ENCODE results near the gene REN. TPM values are rescaled to one million over a fixed set of nuclear protein-coding genes. Genes with fewer than 3 reads are reported as not detected.

The REN gene
- polyA plus RNA-seq, 5 donors, result 0.21 TPM; not detected in 4

DNA sequence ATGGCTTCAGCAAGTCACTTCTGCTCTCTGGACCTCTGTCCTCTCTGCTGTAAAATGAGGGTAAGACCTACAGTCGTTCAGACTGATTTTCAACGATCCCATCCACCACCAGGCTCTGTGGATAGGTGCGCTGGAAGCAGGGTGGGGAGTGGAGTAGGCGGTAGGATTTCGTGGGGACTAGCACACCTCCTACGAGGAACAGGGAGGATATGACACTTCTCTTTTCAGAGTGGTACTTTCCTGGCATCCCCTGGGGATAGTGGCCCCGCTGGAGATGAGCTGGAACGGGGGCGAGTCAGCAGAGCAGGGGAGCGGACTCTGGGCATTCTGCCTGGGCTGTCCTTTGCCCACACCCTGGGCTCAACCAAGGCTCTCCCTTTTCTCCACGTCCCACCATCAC, 32.0 kb downstream of the REN start:
- no peak for DNase-seq

DNA sequence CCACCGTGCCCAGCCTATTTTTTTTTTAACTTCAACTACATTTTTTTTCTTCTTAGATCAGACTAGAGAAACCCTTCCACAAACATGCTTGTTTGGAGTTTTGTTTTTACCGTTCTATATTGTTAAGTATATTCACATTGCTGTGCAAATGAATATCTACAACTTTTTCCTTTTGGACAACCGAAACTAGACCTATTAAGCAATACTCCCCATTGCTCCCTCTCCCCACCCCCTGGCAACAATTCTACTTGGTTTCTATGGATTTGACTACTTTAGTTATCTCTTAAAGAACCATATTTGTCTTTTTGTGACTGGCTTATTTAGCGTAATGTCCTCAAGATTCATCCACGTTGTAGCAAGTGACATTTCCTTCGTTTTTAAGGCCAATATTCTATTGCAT, 33.4 kb downstream of the REN start:
- DNase-seq, result no peak

GRCh38 chr1:204131978-204132377, 34.2 kb downstream of the REN start:
- no peak for DNase-seq

GRCh38 chr1:204130981-204131892, 34.9 kb downstream of the REN start:
- DNase-seq, result no peak

DNA sequence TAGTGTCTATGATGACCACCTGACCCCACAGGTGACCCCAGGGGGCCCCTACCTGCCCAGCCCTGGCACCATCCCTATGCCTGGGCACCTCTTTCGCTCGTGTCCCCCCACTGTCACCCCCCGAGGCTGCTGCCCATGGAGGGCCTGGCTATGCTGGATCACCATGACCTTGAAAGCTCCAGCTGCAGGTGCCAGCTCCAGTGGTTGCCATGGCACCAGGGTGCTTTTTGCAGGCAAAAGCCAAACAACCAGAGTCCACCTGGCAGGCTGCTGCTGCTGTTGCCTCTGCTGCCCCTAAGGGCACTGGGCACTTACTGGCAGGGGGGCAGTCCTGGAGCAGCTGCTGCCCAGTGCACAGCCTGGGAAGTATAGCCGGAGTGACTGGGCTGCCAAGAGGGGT, 36.0 kb downstream of the REN start:
- no peak for DNase-seq

DNA sequence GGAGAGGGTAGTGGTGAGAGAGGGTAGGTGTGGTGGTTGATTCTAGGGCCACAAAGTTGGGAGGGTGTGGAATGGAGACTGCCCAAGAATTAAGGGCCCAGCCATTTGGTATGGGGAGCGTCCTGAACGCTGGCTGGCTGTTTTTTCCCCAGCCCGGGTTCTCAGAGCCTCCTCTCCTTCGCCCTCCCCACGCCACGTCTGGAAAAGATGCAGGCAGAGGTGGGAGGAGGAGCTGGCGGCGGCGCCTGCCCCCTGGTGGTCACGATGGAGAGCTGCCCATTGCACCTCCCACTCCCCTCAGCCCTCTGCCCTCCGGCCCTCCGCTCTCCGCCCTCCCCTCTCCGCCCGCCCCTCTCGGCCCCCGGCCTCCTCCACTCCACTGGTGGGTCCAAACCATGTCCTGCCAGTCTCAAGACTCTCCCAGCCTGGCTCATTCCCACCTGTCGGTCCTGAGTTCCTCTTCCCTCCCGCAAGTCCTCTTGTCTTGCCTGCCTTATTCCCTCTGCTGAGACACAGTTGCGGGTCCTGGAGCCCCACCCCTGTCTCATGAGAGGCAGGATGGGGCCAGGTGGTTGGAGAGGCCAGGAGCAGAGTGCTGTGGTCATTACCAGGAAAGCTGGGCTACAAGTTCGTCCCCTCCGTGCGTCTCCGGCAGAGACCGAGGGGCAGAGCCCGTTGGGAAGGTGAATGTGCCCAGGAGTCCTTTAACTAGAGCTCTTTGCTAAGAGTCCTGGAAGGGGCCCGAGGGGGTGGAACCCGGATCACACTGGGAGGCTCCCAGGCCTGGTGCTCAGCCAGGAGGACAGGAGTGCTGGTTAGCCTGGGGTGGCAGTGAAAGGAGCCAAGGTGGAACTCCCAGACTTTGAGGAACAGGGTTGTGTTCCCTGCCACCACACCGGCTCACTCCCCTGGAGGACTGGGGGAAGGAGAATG, 36.9 kb downstream of the REN start:
- peak; percentile 62 to 68 for DNase-seq

DNA sequence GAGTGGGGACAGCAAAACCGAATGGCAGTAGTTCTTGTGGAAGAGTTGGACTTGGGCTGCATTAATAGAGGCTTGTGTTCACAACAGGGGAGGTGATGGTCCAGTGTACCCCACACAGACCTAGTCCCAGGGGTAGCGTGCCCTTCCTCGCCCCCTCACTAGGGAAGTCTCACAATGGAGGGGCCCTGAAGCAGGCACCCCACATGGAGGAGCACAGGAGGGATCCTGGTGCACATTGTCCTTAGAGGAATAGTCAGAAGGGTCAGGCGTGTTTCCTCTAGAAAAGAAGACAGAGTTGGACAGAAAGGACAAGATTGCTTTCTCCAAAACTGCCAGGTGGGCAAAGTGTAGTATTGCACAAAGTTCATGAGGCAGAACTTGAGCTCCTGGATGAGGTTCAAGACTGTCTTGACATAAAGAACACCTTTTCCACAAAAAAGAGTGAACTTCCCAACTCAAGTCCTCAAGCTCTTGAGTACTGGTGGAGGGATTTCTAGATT, 37.6 kb downstream of the REN start:
- no peak for DNase-seq

- DNase-seq, result peak; percentile 70
Observed at GRCh38 chr1:204127597-204128242, 38.4 kb downstream of the REN start.

GRCh38 chr1:204126956-204127355, 39.2 kb downstream of the REN start:
- no peak for DNase-seq

DNA sequence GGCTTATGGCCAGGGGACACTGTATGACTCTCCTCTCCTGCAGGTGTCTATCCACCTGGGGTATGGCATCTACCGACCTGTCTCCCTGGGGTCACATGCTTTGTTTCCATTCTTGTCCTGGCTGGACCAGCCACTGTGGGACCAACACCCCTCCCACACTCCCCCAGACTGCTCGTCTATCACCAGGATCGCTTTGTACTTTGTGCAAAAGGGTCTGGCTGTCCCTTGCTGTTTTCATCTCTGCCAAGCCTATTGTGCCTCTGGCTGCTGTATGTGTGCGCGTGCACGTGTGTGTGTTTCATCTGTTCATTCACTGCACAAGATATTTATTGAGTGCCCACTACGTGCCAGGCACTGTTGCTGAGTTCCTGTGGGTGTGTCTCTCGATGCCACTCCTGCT, 39.8 kb downstream of the REN start:
- DNase-seq, result no peak

GRCh38 chr1:204125759-204126351, 40.3 kb downstream of the REN start:
- DNase-seq, result no peak

- no peak for DNase-seq
Observed at GRCh38 chr1:204124639-204125038, 41.5 kb downstream of the REN start.

GRCh38 chr1:204123376-204123775, 42.8 kb downstream of the REN start:
- DNase-seq, result no peak

DNA sequence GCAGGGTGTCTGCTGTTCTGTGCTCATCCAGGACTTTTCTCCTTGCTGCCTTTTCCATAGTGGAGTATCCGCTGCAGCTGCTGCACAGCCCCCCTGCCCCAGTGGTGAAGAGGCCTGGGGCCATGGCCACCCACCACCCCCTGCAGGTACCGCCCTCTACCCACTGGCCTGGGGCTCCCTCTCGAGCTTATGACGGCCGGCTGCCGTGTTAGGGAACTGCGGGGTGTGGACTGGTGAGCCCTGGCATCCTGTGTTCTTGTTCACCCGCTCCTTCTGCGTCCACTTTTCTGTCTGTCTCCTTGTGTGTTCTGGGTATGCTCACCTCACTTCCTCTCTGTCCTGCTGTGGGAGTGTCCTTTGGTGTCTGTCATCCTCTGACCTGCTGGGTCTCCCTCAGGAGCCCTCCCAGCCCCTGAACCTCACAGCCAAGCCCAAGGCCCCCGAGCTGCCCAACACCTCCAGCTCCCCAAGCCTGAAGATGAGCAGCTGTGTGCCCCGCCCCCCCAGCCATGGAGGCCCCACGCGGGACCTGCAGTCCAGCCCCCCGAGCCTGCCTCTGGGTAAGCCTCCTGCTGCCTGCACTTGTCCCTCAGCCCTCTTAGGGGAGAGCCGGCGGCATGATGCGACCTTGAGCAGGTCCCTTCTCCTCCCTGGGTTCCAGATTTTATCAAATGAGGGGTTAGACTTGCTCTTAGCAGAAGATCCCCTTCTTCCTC, 44.1 kb downstream of the REN start:
- no peak for DNase-seq

GRCh38 chr1:204116539-204116938, 49.6 kb downstream of the REN start:
- DNase-seq, result no peak

GRCh38 chr1:204115116-204115515, 51.0 kb downstream of the REN start:
- no peak for DNase-seq

- DNase-seq, result no peak
Observed at GRCh38 chr1:204114606-204115005, 51.5 kb downstream of the REN start.

GRCh38 chr1:204113896-204114295, 52.2 kb downstream of the REN start:
- DNase-seq, result no peak

- DNase-seq, result no peak
Observed at GRCh38 chr1:204112876-204113730, 53.0 kb downstream of the REN start.
